A549 (cell line): ENCODE data around the gene TNIK.

Source experiments
- CBX2 ChIP-seq: fragments of 200-600 bp; sonication (generic); IDR thresholded peaks from 2 replicates; pipeline ENCODE4 v1.6.1; 2016; ENCODE audit warnings: low read depth, mild to moderate bottlenecking, borderline replicate concordance
- CTCF ChIP-seq: fragments of >200 bp; sonication (Bioruptor Twin); formaldehyde crosslinking; IDR thresholded peaks from 3 replicates; pipeline ENCODE4 v1.5.1; 2016
- HDAC2 ChIP-seq: fragments of 200-600 bp; sonication (generic); IDR thresholded peaks from 2 replicates; pipeline ENCODE4 v1.6.1; 2016
- PBX3 ChIP-seq: IDR thresholded peaks from 2 replicates; pipeline ENCODE4 v1.6.1; 2012
- ZFP36 ChIP-seq: fragments of 450-650 bp; IDR thresholded peaks from 2 replicates; pipeline ENCODE4 v1.6.1; 2014; ENCODE audit warnings: borderline replicate concordance; ENCODE audit not compliant: partially characterized antibody

GRCh38 chr3:171187706-171188290, 272.4 kb downstream of the TNIK start:
- TF ChIP-seq CTCF (peak; percentile 59), HDAC2 (no peak), ZFP36 (no peak), PBX3 (no peak), CBX2 (no peak)
